Panc1 (cell line): ENCODE data around the gene CNTNAP3B. TPM values are rescaled to one million over a fixed set of nuclear protein-coding genes. Genes with fewer than 3 reads are reported as not detected.
"Not testable (repeated sequence)": the region's sequence is repeated elsewhere in the genome, so short reads cannot be mapped to it uniquely, and the experiment has no call there.

Experiments
- ATAC-seq: fragments of 200-7000 bp; cut with Tn5 transposase; 2 replicates; pipeline ENCODE4 v1.9.1; 2020; ENCODE audit warnings: mild to moderate bottlenecking, moderate library complexity
- BruUV-seq: library from RNA; stranded (reverse); fragments of 400-500 nt; replicated peaks from 2 replicates; lab custom pipeline; 2021; lab: Mats Ljungman, UMichigan
- CTCF ChIA-PET: fragments of 300-600 bp; sonication (Branson Sonifier 250); formaldehyde crosslinking; loops from one replicate; lab custom pipeline; 2022; ENCODE audit warnings: antibody characterized with exemption; lab: Charles Lee
- POLR2A ChIA-PET: fragments of 300-600 bp; sonication (Branson Sonifier 250); formaldehyde crosslinking; loops from one replicate; lab custom pipeline; 2022; ENCODE audit warnings: antibody characterized with exemption; lab: Charles Lee
- DNase-seq: peaks from one replicate; pipeline ENCODE4 v3.0.0-alpha.2; 2010; ENCODE audit warnings: low read depth, low spot score
- H3K27ac ChIP-seq: 2 replicates; pipeline ENCODE4 v1.5.1; 2011; ENCODE audit warnings: mild to moderate bottlenecking, low read length, inconsistent platforms
- H3K27me3 ChIP-seq: fragments of 200-500 bp; sonication (Bioruptor generic); 2 replicates; pipeline ENCODE4 v1.6.0; 2014; ENCODE audit warnings: low read length, inconsistent platforms; ENCODE audit not compliant: control insufficient read depth, insufficient read depth
- H3K36me3 ChIP-seq: fragments of 200-500 bp; sonication (Bioruptor generic); 2 replicates; pipeline ENCODE4 v1.5.1; 2014; ENCODE audit warnings: inconsistent platforms, mild to moderate bottlenecking, low read length, moderate library complexity; ENCODE audit not compliant: control insufficient read depth, insufficient read depth
- H3K4me1 ChIP-seq: 2 replicates; pipeline ENCODE4 v1.5.1; 2011; ENCODE audit warnings: inconsistent platforms, mild to moderate bottlenecking, low read length, moderate library complexity; ENCODE audit not compliant: control insufficient read depth, insufficient read depth
- H3K4me3 ChIP-seq, 2 experiments: 2 replicates each; pipeline ENCODE4 v1.5.1; 2011 to 2012; ENCODE audit warnings: low read depth in 2 of 2, low read length in 2 of 2, mild to moderate bottlenecking in 2 of 2, inconsistent platforms in 1 of 2, moderate library complexity in 1 of 2
- H3K9me3 ChIP-seq: fragments of 200-500 bp; sonication (Bioruptor generic); 2 replicates; pipeline ENCODE4 v1.5.1; 2014; ENCODE audit warnings: low read depth, mild to moderate bottlenecking, inconsistent platforms, low read length, moderate library complexity; ENCODE audit not compliant: control insufficient read depth, insufficient read depth
- in situ Hi-C: cut with HindIII; loops from 2 replicates; pipeline ENCODE4 v1.10.0; 2016; ENCODE audit warnings: low sequenced_read_pairs, low pct_unique_long_range_greater_than_20kb
- intact Hi-C: fragments of 100-400 bp; cut with micrococcal nuclease; formaldehyde crosslinking; loops from one replicate; pipeline ENCODE4 v1.10.0; 2022; ENCODE audit not compliant: unreplicated experiment
- total RNA-seq: library from RNA; stranded (reverse); gene quantifications from one replicate; pipeline ENCODE4 v1.2.1, GENCODE V29; 2021; ENCODE audit not compliant: unreplicated experiment

The CNTNAP3B gene
- total RNA-seq, 1 experiment from 2014 or later = 8.1 TPM

DNA sequence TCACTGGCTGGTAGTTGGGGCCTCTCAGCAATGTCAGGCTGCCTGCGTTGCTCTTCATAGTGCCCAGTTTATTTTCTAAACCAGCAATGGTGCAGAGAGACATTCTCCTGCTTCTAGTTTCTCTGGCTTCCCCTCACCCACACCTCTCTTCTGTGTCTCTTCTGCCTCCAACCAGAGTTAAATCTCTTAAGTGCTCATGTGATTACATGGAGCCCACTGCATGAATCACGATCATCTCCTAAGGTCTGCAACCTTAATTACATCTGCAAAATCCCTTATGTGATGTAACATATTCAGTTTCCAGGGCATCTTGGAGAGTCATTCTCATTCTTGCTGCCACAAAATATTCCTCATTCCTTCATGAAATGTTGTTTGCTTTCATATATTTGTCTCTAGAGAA is 149.0 kb downstream of the CNTNAP3B start:
- intact Hi-C loops, BruUV-seq, H3K36me3 ChIP-seq, H3K27me3 ChIP-seq, H3K9me3 ChIP-seq, DNase-seq, ATAC-seq, H3K27ac ChIP-seq, CTCF ChIA-PET, in situ Hi-C loops, H3K4me1 ChIP-seq, H3K4me3 ChIP-seq, POLR2A ChIA-PET: not testable (repeated sequence)

DNA sequence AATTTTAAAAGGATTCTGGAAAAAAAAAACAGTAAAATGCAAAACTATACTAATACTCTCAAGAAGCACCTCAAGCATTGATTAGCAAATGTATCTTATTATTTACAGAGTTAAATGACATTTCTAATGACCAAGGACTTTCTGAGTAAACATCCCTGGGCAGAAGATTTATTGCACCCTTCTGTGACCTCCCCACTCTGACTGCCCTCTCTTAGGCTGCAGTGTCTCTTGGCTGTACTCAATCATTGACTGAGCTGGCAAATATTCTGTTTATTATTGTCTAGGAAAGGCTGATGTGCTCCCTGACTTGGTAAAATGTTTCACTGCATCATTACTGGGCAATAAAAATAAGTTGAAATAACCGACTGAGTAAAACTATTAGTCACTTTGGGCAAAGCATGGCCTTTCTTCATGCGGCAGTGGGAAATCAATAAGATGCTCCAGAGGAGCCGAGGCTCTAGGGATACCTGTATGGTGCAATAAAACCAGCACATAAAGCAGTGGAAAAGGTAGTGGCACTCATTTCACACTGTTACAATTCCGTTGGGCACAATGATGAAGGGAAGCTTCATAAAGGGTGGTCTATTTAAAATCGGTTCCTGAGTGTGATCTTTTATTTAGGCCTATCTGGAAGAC is 151.1 kb downstream of the CNTNAP3B start:
- H3K27ac ChIP-seq, H3K4me3 ChIP-seq, POLR2A ChIA-PET, ATAC-seq, in situ Hi-C loops, intact Hi-C loops, H3K9me3 ChIP-seq, H3K27me3 ChIP-seq, H3K4me1 ChIP-seq, CTCF ChIA-PET, BruUV-seq, DNase-seq, H3K36me3 ChIP-seq: not testable (repeated sequence)

DNA sequence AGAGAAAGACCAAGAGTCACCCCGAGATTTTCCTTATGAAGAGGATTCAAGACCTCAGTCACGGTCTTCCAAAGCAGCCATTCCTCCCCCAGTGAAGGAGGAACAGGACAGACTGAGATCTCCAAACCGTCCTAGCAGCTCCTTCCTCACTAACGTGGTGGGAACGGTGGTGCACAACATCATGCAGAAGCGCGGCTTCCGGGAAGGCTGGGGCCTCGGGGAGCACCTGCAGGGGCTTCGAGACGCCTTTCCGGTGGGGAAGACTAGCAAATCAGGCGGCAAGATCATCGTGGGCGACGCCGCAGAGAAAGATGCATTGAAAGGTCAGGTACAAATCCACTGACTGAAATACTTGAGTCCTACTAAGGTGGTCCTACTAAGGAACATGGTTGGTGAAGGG is 154.3 kb downstream of the CNTNAP3B start:
- DNase-seq, H3K9me3 ChIP-seq, H3K4me1 ChIP-seq, H3K27me3 ChIP-seq, CTCF ChIA-PET, H3K27ac ChIP-seq, BruUV-seq, ATAC-seq, POLR2A ChIA-PET, H3K4me3 ChIP-seq, intact Hi-C loops, H3K36me3 ChIP-seq, in situ Hi-C loops: not testable (repeated sequence)

DNA sequence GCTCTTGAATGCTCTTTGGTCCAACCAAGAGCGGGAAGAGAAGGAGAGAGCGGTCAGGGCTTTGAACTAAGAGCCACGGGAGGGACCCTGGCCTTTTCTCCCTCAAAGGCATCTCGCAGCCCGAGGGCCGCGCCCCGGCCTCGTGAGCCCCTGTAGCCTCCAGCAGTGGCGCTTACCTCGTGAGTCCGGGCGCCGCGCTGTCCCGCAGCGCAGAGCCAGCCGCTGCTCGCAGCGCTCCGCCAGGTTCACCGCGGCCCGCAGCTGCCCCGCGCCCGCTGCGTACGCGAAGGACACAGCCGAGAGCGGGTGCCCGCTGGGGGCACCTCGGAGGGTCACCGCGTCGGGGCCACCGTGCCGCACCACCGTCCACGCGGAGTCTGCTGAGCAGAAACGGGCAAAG is 176.2 kb downstream of the CNTNAP3B start:
- POLR2A ChIA-PET, ATAC-seq, CTCF ChIA-PET, H3K9me3 ChIP-seq, BruUV-seq, H3K4me1 ChIP-seq, DNase-seq, in situ Hi-C loops, intact Hi-C loops, H3K36me3 ChIP-seq, H3K27ac ChIP-seq, H3K27me3 ChIP-seq, H3K4me3 ChIP-seq: not testable (repeated sequence)

DNA sequence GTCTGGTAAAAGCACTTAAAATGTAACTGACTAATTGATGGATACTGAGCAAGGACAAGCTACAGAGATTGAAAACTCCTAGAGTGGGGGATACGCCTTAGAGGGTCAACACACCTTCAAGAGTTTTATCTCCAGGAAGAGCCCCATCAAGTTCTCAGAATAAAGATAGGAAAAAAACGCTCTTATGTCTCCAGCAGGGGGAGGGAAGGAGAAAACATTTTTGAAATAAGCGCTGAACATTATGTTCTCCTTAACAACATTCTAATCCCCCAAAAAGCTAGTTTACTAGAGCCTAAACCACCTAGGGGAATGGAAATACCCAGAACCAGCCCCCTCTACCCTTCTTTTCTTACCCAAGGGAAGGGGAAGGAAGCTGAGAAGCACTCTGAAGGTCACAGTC is 187.5 kb downstream of the CNTNAP3B start:
- in situ Hi-C loops, H3K4me3 ChIP-seq, intact Hi-C loops, H3K27me3 ChIP-seq, ATAC-seq, POLR2A ChIA-PET, H3K4me1 ChIP-seq, CTCF ChIA-PET, BruUV-seq, H3K9me3 ChIP-seq, H3K27ac ChIP-seq, H3K36me3 ChIP-seq, DNase-seq: not testable (repeated sequence)

DNA sequence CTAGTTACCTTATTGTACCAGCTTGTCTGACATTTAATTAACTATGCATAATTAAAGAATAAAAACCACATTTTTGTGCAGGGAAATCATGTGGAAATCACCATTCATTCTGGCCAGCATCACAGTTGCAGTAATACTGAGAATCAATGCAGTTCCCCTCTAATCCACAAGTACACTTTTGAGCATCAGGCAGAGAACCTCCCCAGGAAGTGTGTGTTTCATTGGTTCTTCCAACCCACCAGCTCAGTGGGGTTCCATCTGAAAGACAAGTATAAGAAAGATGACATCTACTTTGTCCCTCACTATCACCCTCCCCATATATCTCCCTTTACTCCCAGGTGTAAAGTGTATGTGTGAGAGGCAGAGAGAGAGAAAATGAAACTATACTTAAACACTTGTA is 191.1 kb downstream of the CNTNAP3B start:
- H3K27ac ChIP-seq, H3K36me3 ChIP-seq, BruUV-seq, POLR2A ChIA-PET, CTCF ChIA-PET, H3K4me1 ChIP-seq, H3K27me3 ChIP-seq, in situ Hi-C loops, intact Hi-C loops, H3K9me3 ChIP-seq, ATAC-seq, H3K4me3 ChIP-seq, DNase-seq: not testable (repeated sequence)

DNA sequence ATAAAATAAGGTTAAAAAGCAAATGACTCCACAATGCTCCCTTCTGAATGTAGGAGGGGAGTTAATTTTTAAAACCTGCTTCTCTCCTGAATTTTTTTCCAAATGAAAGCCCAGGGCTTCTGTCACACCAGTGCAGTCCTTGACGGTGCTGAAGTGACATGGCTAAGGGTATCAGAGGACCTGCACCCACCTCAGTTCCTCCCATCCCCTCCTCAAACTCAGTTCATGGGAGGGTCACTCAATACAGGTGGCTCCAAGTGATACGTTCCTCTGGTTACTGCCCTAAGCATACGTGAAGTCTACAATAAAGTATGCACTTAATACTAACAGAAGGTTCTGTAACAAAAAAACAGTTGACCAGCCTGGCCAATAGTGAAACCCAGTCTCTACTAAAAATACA is 193.5 kb downstream of the CNTNAP3B start:
- CTCF ChIA-PET, H3K9me3 ChIP-seq, H3K36me3 ChIP-seq, BruUV-seq, H3K27ac ChIP-seq, ATAC-seq, H3K4me3 ChIP-seq, POLR2A ChIA-PET, H3K4me1 ChIP-seq, H3K27me3 ChIP-seq, DNase-seq, intact Hi-C loops, in situ Hi-C loops: not testable (repeated sequence)
